Brain microvascular endothelial cell (primary cell): ENCODE results near the gene CACFD1.

Experiments
- DNase-seq: peaks from one replicate; pipeline ENCODE4 v3.0.0-alpha.2; 2020
- H3K27ac ChIP-seq: fragments of 250-450 bp; sonication (Bioruptor Pico); 2 replicates; pipeline ENCODE4 v1.5.1; 2020; ENCODE audit warnings: mild to moderate bottlenecking, moderate library complexity
- H3K27me3 ChIP-seq: fragments of 250-450 bp; sonication (Bioruptor Pico); replicated peaks from 2 replicates; pipeline ENCODE4 v1.5.1; 2020; ENCODE audit warnings: mild to moderate bottlenecking
- H3K36me3 ChIP-seq: fragments of 250-450 bp; sonication (Bioruptor Pico); replicated peaks from 2 replicates; pipeline ENCODE4 v1.5.1; 2020; ENCODE audit warnings: mild to moderate bottlenecking
- H3K4me3 ChIP-seq: 2 replicates; pipeline ENCODE4 v1.5.1; 2011; ENCODE audit warnings: low read depth, mild to moderate bottlenecking, control low read depth, low read length, moderate library complexity
- CTCF ChIP-seq: IDR thresholded peaks from 2 replicates; pipeline ENCODE4 v1.5.1; 2011; ENCODE audit warnings: low read depth, mild to moderate bottlenecking, moderate library complexity, low read length, control low read depth, inconsistent platforms; ENCODE audit errors: missing control alignments
- in situ Hi-C: cut with HindIII; loops from 2 replicates; pipeline ENCODE4 v1.10.0; 2017; ENCODE audit warnings: low sequenced_read_pairs, low pct_ligation_motif_present

CACFD1 gene

GRCh38 chr9:133488686-133489252 is 29.0 kb downstream of the CACFD1 start:
- no peaks in the 10 kb centered on the region for H3K36me3 ChIP-seq
- DNase-seq = no peak
- in situ Hi-C loops = no loop called here
- TF ChIP-seq CTCF = no peak
- no peak overlapping the region for H3K4me3 ChIP-seq
- H3K27me3 ChIP-seq = no peaks in the 10 kb centered on the region
- no peak overlapping the region for H3K27ac ChIP-seq

GRCh38 chr9:133489253-133490190 is 29.7 kb downstream of the CACFD1 start:
- no peak for DNase-seq
- in situ Hi-C loops = no loop called here
- Histone ChIP-seq H3K4me3 (no peak overlapping the region), H3K27me3 (no peaks in the 10 kb centered on the region), H3K36me3 (no peaks in the 10 kb centered on the region), H3K27ac (no peak overlapping the region)
- no peak for TF ChIP-seq CTCF

DNA sequence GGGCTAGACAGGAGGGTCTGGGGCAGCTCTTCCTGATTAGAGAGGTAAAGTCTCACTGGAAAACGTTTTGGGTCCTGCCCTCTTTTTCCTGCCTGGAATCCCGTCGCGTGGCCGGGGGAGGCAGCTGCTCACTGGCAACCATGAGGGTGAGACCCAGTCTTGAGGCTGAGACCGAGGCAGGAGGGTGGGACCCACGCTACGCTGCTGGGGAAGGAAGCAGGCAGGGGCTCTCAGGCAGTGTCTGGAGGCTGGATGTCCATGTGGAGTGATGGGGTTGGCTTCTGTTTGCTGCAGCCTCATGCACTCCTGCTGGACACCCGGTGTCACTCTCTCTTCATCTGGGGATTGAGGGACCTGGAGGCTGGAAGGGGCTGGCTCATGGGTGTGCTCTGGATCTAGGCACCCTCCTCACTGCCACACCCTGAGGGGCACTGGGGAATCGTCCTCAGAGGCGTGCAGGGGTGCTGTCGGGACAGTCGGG is 30.5 kb downstream of the CACFD1 start:
- H3K27me3 ChIP-seq = no peaks in the 10 kb centered on the region
- no peak overlapping the region for H3K27ac ChIP-seq
- DNase-seq = no peak
- in situ Hi-C loops = no loop called here
- H3K36me3 ChIP-seq = no peaks in the 10 kb centered on the region
- H3K4me3 ChIP-seq = no peak overlapping the region
- no peak for TF ChIP-seq CTCF

GRCh38 chr9:133490865-133491655 is 31.3 kb downstream of the CACFD1 start:
- Histone ChIP-seq H3K27ac (no peak overlapping the region), H3K4me3 (no peak overlapping the region), H3K27me3 (no peaks in the 10 kb centered on the region), H3K36me3 (no peaks in the 10 kb centered on the region)
- DNase-seq = no peak
- in situ Hi-C loops = no loop called here
- no peak for TF ChIP-seq CTCF

GRCh38 chr9:133491656-133491925 is 31.8 kb downstream of the CACFD1 start:
- no peaks in the 10 kb centered on the region for H3K36me3 ChIP-seq

More at GRCh38 chr9:133491656-133491925, 31.8 kb downstream of the CACFD1 start:
- DNase-seq = no peak
- TF ChIP-seq CTCF = no peak
- H3K27ac ChIP-seq = no peak overlapping the region
- H3K4me3 ChIP-seq = no peak overlapping the region
- peaks cover under 1% of the 10 kb centered on the region for H3K27me3 ChIP-seq
- in situ Hi-C loops = no loop called here
